DND-41 (cell line): ENCODE results near the gene XKR3.

Source experiments
- CTCF ChIP-seq: IDR thresholded peaks from 2 replicates; pipeline ENCODE4 v1.5.1; 2012; ENCODE audit warnings: borderline replicate concordance, low read length, moderate library complexity, mild to moderate bottlenecking; ENCODE audit not compliant: poor library complexity, severe bottlenecking; ENCODE audit errors: extremely low read depth
- EZH2 ChIP-seq: IDR thresholded peaks from 3 replicates; pipeline ENCODE4 v1.6.1; 2012; ENCODE audit warnings: borderline replicate concordance, low read depth, mild to moderate bottlenecking, moderate library complexity, low read length, inconsistent platforms; ENCODE audit not compliant: severe bottlenecking

GRCh38 chr22:16838073-16838472 is 12.9 kb upstream of the XKR3 start:
- no peak for TF ChIP-seq CTCF
- no peak for TF ChIP-seq EZH2
